Calu3 (cell line): Measurements from ENCODE around the gene SMIM17. TPM values are rescaled to one million over a fixed set of nuclear protein-coding genes. Genes with fewer than 3 reads are reported as not detected.

Source experiments
- BruUV-seq: library from RNA; stranded (reverse); fragments of 400-500 nt; replicated peaks from 2 replicates; lab custom pipeline; 2021; lab: Mats Ljungman, UMichigan
- CTCF ChIA-PET: fragments of 300-600 bp; sonication (Branson Sonifier 250); formaldehyde crosslinking; loops from one replicate; lab custom pipeline; 2022; ENCODE audit warnings: antibody characterized with exemption; lab: Charles Lee
- DNase-seq: peaks from one replicate; pipeline ENCODE4 v3.0.0; 2022
- H3K27ac Mint-ChIP-seq: one replicate; pipeline ENCODE4 v1.8.0; 2022; ENCODE audit warnings: mixed read lengths; ENCODE audit not compliant: unreplicated experiment
- H3K27me3 Mint-ChIP-seq: one replicate; pipeline ENCODE4 v1.8.0; 2022; ENCODE audit warnings: mixed read lengths; ENCODE audit not compliant: unreplicated experiment
- H3K36me3 Mint-ChIP-seq: one replicate; pipeline ENCODE4 v1.8.0; 2022; ENCODE audit warnings: mild to moderate bottlenecking, moderate library complexity, mixed read lengths; ENCODE audit not compliant: insufficient read depth, unreplicated experiment
- H3K4me1 Mint-ChIP-seq: one replicate; pipeline ENCODE4 v1.8.0; 2022; ENCODE audit warnings: mild to moderate bottlenecking, low read depth, mixed read lengths; ENCODE audit not compliant: unreplicated experiment
- H3K4me3 Mint-ChIP-seq: one replicate; pipeline ENCODE4 v1.8.0; 2022; ENCODE audit warnings: mild to moderate bottlenecking, low read depth, moderate library complexity, mixed read lengths; ENCODE audit not compliant: unreplicated experiment
- H3K9me3 Mint-ChIP-seq: one replicate; pipeline ENCODE4 v1.8.0; 2022; ENCODE audit warnings: low read depth, mixed read lengths; ENCODE audit not compliant: unreplicated experiment
- CTCF ChIP-seq: fragments of 200-600 bp; IDR thresholded peaks from one replicate; pipeline ENCODE4 v1.8.0; 2022; ENCODE audit warnings: antibody characterized with exemption; ENCODE audit not compliant: unreplicated experiment
- intact Hi-C: fragments of 100-400 bp; cut with micrococcal nuclease; formaldehyde crosslinking; loops from one replicate; pipeline ENCODE4 v1.10.0; 2022; ENCODE audit not compliant: unreplicated experiment
- total RNA-seq: library from RNA; stranded (reverse); gene quantifications from 2 replicates; pipeline ENCODE4 v1.2.3, GENCODE V29; 2022

SMIM17 gene
- total RNA-seq, 1 experiment from 2014 or later, result not detected

- no peaks in the 10 kb centered on the region for H3K27me3 Mint-ChIP-seq
- no peaks in the 10 kb centered on the region for H3K36me3 Mint-ChIP-seq
- H3K4me1 Mint-ChIP-seq, result no peaks in the 10 kb centered on the region
- no peak for DNase-seq
- TF ChIP-seq CTCF, result no peak
- intact Hi-C loops, result no loop called here
- CTCF ChIA-PET, result no interaction called here
- peaks cover 25% of the 10 kb centered on the region for H3K9me3 Mint-ChIP-seq
- no peak overlapping the region for H3K4me3 Mint-ChIP-seq
- H3K27ac Mint-ChIP-seq, result no peak overlapping the region
- no TSS peak for BruUV-seq
Observed at GRCh38 chr19:56689198-56689597, 46.2 kb downstream of the SMIM17 start.

- no peaks in the 10 kb centered on the region for H3K4me1 Mint-ChIP-seq
- intact Hi-C loops, result no loop called here
- peaks cover 21% of the 10 kb centered on the region for H3K9me3 Mint-ChIP-seq
- no TSS peak for BruUV-seq
- no peak for DNase-seq
- TF ChIP-seq CTCF, result no peak
- no peak overlapping the region for H3K27ac Mint-ChIP-seq
- H3K36me3 Mint-ChIP-seq, result no peaks in the 10 kb centered on the region
- CTCF ChIA-PET, result no interaction called here
- H3K4me3 Mint-ChIP-seq, result no peak overlapping the region
- H3K27me3 Mint-ChIP-seq, result no peaks in the 10 kb centered on the region
Observed at GRCh38 chr19:56690670-56691069, 47.7 kb downstream of the SMIM17 start.

DNA sequence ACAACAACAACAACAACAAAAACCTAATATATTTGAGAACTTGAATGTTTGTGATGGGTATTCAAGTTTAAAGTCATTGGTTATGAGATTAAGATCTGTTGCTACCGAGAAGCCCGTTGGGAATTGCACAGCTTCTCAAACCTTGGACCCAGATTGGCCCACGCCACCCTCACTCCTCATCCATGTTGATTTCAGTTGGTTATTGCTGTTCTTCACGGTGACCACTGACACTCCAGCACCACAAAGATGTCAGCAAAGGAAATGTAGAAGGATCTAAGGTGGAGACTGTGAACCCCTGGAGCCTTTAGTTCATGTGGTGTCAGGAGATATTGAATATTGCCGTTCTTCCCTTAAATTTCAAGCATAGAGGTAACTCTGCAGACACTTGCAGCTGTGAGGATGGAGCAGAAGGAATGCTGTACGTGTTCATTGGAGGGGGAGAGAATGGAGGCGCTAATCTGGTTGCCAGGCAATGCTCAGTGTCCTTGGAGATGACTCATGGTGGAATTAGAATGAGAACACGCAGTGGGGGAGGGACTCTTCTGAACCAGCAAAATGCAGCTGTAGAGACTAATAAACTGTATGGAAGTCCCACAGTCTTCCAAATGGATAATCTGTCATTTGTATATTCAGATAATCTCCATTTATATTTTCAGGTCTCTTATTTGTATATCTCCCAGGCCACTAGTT is 49.4 kb downstream of the SMIM17 start:
- no TSS peak for BruUV-seq
- intact Hi-C loops, result no loop called here
- TF ChIP-seq CTCF, result no peak
- Mint-ChIP-seq H3K4me1 (no peaks in the 10 kb centered on the region), H3K36me3 (no peaks in the 10 kb centered on the region), H3K4me3 (no peak overlapping the region), H3K9me3 (peaks cover 13% of the 10 kb centered on the region), H3K27me3 (no peaks in the 10 kb centered on the region), H3K27ac (no peak overlapping the region)
- CTCF ChIA-PET, result no interaction called here
- no peak for DNase-seq

DNA sequence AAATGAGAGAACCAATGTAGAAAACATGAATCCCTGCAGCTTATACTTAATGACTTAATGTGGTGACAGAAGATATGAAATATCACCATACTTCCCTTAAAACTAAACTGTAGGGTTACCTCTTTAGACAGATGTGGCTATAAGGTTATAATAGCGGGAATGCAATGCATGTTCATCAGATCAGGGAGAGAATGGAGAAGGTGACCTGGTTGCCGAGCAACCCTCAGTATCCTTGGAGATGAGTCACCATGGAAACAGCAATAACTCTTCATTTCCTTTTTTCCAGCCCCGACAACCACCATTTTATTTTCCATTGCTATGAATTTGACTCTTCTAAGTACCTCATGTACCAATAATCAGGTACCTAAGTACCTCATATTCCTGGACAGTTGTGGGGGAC is 56.6 kb downstream of the SMIM17 start:
- no TSS peak for BruUV-seq
- no peak for TF ChIP-seq CTCF
- peaks cover 20% of the 10 kb centered on the region for H3K9me3 Mint-ChIP-seq
- no peak overlapping the region for H3K27ac Mint-ChIP-seq
- CTCF ChIA-PET, result interaction anchor here (1.1 kb wide), 1 partner anchor 528 kb away, joined by 3 read pairs; no protein-coding TSS in a partner anchor
- intact Hi-C loops, result no loop called here
- no peaks in the 10 kb centered on the region for H3K4me1 Mint-ChIP-seq
- H3K27me3 Mint-ChIP-seq, result no peaks in the 10 kb centered on the region
- H3K4me3 Mint-ChIP-seq, result no peak overlapping the region
- no peak for DNase-seq
- H3K36me3 Mint-ChIP-seq, result no peaks in the 10 kb centered on the region
